ENCODE measurements around the gene CD300H. TPM values are rescaled to one million over a fixed set of nuclear protein-coding genes. Genes with fewer than 3 reads are reported as not detected.

Gene CD300H
- polyA plus RNA-seq, 3 donors = 57.9 to 148 (median 84.7) TPM

- Mint-ChIP-seq H3K27me3 (ENCODE audit: low read depth in 3 of 3) (peaks cover 12 to 20% (median 16%) of the 10 kb centered on the region in 3 donors), H3K4me3 (no peak overlapping the region), H3K27ac (no peak overlapping the region), H3K4me1 (peaks cover 44% of the 10 kb centered on the region), H3K9me3 (peaks cover 0 to 15% (median 3%) of the 10 kb centered on the region in 7 donors), H3K36me3 (peaks cover 0 to 7% of the 10 kb centered on the region in 2 donors)
- Histone ChIP-seq H3K27ac (ENCODE audit: low read depth in 1 of 2, low read length in 2 of 2) (no peak overlapping the region), H3K4me3 (replicated peaks in 1 of 3; ENCODE audit: low read depth in 2 of 3, low read length in 3 of 3) (no peak overlapping the region), H3K36me3 (replicated peaks in 1 of 2; ENCODE audit: control insufficient read depth in 1 of 2, insufficient read depth in 2 of 2, low read length in 2 of 2) (no peaks in the 10 kb centered on the region), H2AFZ (ENCODE audit: insufficient read depth, low read depth, low read length, poor library complexity, severe bottlenecking) (no peak overlapping the region), H3K27me3 (ENCODE audit: control insufficient read depth in 2 of 2, insufficient read depth in 2 of 2, low read length in 2 of 2) (peaks cover 0 to 4% of the 10 kb centered on the region in 2 donors), H3K4me1 (ENCODE audit: control insufficient read depth in 1 of 2, insufficient read depth in 2 of 2, low read length in 2 of 2) (peaks cover 42 to 46% of the 10 kb centered on the region in 2 donors), H3K9me3 (replicated peaks in 1 of 2; ENCODE audit: control insufficient read depth in 1 of 2, insufficient read depth in 1 of 2, low read length in 2 of 2) (no peaks in the 10 kb centered on the region), H3K79me2 (ENCODE audit: insufficient read depth, low read length) (no peaks in the 10 kb centered on the region), H4K20me1 (ENCODE audit: insufficient read depth, low read length) (no peaks in the 10 kb centered on the region), H3K4me2 (replicated peaks; ENCODE audit: extremely low read depth, low read length, poor library complexity, severe bottlenecking) (no peak overlapping the region), H3K9ac (ENCODE audit: insufficient read depth, low read length, poor library complexity, severe bottlenecking) (no peak overlapping the region)
- intact Hi-C loops (cut with micrococcal nuclease) = no loop called here
- no peak for DNase-seq
- WGBS (ENCODE audit: insufficient coverage) = 100% methylated on average over 1 of the region's 3 CpGs
- no peak for TF ChIP-seq CTCF (IDR thresholded peaks at IDR 0.05)
Measured at GRCh38 chr17:74573169-74573568, 5.9 kb upstream of the CD300H start.

GRCh38 chr17:74571621-74572270, 4.4 kb upstream of the CD300H start:
- H3K4me3 Mint-ChIP-seq = no peak overlapping the region
- peak overlapping the region in 6 of 7 donors; percentile 30 to 89 (median 70) for H3K27ac Mint-ChIP-seq
- Histone ChIP-seq H3K9me3 (replicated peaks in 1 of 2; ENCODE audit: control insufficient read depth in 1 of 2, insufficient read depth in 1 of 2, low read length in 2 of 2) (no peaks in the 10 kb centered on the region), H3K9ac (ENCODE audit: insufficient read depth, low read length, poor library complexity, severe bottlenecking) (no peak overlapping the region), H3K27me3 (ENCODE audit: control insufficient read depth in 2 of 2, insufficient read depth in 2 of 2, low read length in 2 of 2) (peaks cover 0 to 4% of the 10 kb centered on the region in 2 donors), H3K36me3 (replicated peaks in 1 of 2; ENCODE audit: control insufficient read depth in 1 of 2, insufficient read depth in 2 of 2, low read length in 2 of 2) (no peaks in the 10 kb centered on the region), H3K27ac (ENCODE audit: low read depth in 1 of 2, low read length in 2 of 2) (peak overlapping the region in 1 of 2 donors; percentile 48), H3K4me1 (ENCODE audit: control insufficient read depth in 1 of 2, insufficient read depth in 2 of 2, low read length in 2 of 2) (peaks cover 57 to 60% of the 10 kb centered on the region in 2 donors), H4K20me1 (ENCODE audit: insufficient read depth, low read length) (no peaks in the 10 kb centered on the region), H3K79me2 (ENCODE audit: insufficient read depth, low read length) (no peaks in the 10 kb centered on the region), H3K4me3 (replicated peaks in 1 of 3; ENCODE audit: low read depth in 2 of 3, low read length in 3 of 3) (no peak overlapping the region), H3K4me2 (replicated peaks; ENCODE audit: extremely low read depth, low read length, poor library complexity, severe bottlenecking) (peak overlapping the region; percentile 13), H2AFZ (ENCODE audit: insufficient read depth, low read depth, low read length, poor library complexity, severe bottlenecking) (no peak overlapping the region)
- intact Hi-C loops (cut with micrococcal nuclease) = loop anchor here in 1 of 2 donors (2.0 kb wide), 1 partner anchor 75 kb away; no protein-coding TSS in a partner anchor
- TF ChIP-seq CTCF (IDR thresholded peaks at IDR 0.05) = no peak
- peak in 2 of 3 donors; percentile 54 to 68 for DNase-seq
- peaks cover 0 to 15% (median 3%) of the 10 kb centered on the region in 7 donors for H3K9me3 Mint-ChIP-seq
- H3K36me3 Mint-ChIP-seq = peaks cover 0 to 7% of the 10 kb centered on the region in 2 donors
- WGBS (ENCODE audit: insufficient coverage) = 42% methylated on average over 2 of the region's 4 CpGs
- H3K27me3 Mint-ChIP-seq (ENCODE audit: low read depth in 3 of 3) = peaks cover 12 to 17% (median 13%) of the 10 kb centered on the region in 3 donors
- peaks cover 55% of the 10 kb centered on the region for H3K4me1 Mint-ChIP-seq
